DOHH2 (cell line): ENCODE results near the gene SPON1.
A peak's percentile ranks its signal among the peaks of the same experiment; 100 is the strongest.

ENCODE experiments used
- EZH2phosphoT487 ChIP-seq: fragments of 200-600 bp; sonication (generic); IDR thresholded peaks from 2 replicates; pipeline ENCODE4 v1.6.1; 2017; ENCODE audit warnings: borderline replicate concordance, mild to moderate bottlenecking, antibody characterized with exemption, low read length, moderate library complexity, mixed read lengths
- TF ChIP-seq, protein P1 (sequence below): fragments of 200-600 bp; sonication (generic); IDR thresholded peaks from one replicate; pipeline ENCODE4 v1.5.1; 2014; ENCODE audit warnings: antibody characterized with exemption, mild to moderate bottlenecking, low read depth, low read length; ENCODE audit not compliant: poor library complexity, severe bottlenecking

DNA sequence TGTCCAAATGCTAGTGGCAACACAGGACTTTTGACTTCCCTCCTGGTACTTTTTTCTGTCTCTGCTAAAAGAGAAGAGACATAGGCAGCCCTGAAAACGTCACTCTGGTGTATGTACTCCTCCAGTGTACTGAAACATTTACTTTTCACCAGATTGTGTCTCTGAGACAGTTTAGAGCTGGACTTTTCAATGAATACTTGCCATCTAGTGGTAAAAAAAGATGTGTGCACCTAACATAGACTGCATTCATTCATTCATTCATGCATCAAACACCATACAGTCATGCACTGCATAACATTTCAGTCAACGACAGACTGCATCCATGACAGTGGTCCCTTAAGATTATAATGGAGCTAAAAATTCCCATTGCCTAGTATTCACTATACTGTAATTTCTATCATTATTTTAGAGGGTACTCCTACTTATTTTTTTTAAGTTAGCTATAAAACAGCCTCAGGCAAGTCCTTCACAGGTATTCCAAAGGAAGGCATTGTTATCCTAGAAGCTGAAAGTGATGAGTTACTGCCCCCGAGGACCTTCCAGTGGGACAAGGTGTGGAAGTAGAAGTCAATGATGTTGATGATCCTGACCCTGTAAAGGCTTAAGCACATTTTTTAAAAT, 186.2 kb downstream of the SPON1 start:
- TF ChIP-seq, protein P1, sequence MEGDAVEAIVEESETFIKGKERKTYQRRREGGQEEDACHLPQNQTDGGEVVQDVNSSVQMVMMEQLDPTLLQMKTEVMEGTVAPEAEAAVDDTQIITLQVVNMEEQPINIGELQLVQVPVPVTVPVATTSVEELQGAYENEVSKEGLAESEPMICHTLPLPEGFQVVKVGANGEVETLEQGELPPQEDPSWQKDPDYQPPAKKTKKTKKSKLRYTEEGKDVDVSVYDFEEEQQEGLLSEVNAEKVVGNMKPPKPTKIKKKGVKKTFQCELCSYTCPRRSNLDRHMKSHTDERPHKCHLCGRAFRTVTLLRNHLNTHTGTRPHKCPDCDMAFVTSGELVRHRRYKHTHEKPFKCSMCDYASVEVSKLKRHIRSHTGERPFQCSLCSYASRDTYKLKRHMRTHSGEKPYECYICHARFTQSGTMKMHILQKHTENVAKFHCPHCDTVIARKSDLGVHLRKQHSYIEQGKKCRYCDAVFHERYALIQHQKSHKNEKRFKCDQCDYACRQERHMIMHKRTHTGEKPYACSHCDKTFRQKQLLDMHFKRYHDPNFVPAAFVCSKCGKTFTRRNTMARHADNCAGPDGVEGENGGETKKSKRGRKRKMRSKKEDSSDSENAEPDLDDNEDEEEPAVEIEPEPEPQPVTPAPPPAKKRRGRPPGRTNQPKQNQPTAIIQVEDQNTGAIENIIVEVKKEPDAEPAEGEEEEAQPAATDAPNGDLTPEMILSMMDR, result peak; percentile 67
- TF ChIP-seq EZH2phosphoT487, result no peak
